ENCODE data around the gene WNK1.
"Not testable (repeated sequence)": the region's sequence is repeated elsewhere in the genome, so short reads cannot be mapped to it uniquely, and the experiment has no call there.

The WNK1 gene

GRCh38 chr12:751999-752694 lies at the start of gene WNK1:
Gene WNK1, plus strand, starts transcription at chr12:752579. Its CDS starts 987 bp downstream, at chr12:753566.
- DNase-seq: peak; percentile 80

GRCh38 chr12:704516-705242 lies 47.7 kb upstream of the WNK1 start:
- DNase-seq: no peak

GRCh38 chr12:708084-708483 lies 44.3 kb upstream of the WNK1 start:
- not testable (repeated sequence) for DNase-seq

GRCh38 chr12:709455-710020 lies 42.8 kb upstream of the WNK1 start:
- DNase-seq: no peak

- no peak for DNase-seq
Observed at GRCh38 chr12:712172-712863, 40.1 kb upstream of the WNK1 start.

- DNase-seq: no peak
Observed at GRCh38 chr12:713281-713875, 39.0 kb upstream of the WNK1 start.

GRCh38 chr12:716506-716905 lies 35.9 kb upstream of the WNK1 start:
- no peak for DNase-seq

- DNase-seq: no peak
Observed at GRCh38 chr12:718756-719102, 33.6 kb upstream of the WNK1 start.

- no peak for DNase-seq
Observed at GRCh38 chr12:720231-720941, 32.0 kb upstream of the WNK1 start.

GRCh38 chr12:724194-724855 lies 28.1 kb upstream of the WNK1 start:
- DNase-seq: no peak

GRCh38 chr12:725076-725475 lies 27.3 kb upstream of the WNK1 start:
- no peak for DNase-seq

GRCh38 chr12:726281-727140 lies 25.9 kb upstream of the WNK1 start:
- DNase-seq: no peak

- no peak for DNase-seq
Observed at GRCh38 chr12:727321-727720, 25.1 kb upstream of the WNK1 start.

GRCh38 chr12:728781-729180 lies 23.6 kb upstream of the WNK1 start:
- no peak for DNase-seq

- DNase-seq: no peak
Observed at GRCh38 chr12:729221-729620, 23.2 kb upstream of the WNK1 start.

- DNase-seq: no peak
Observed at GRCh38 chr12:730550-730949, 21.8 kb upstream of the WNK1 start.

- no peak for DNase-seq
Observed at GRCh38 chr12:737122-737739, 15.1 kb upstream of the WNK1 start.

GRCh38 chr12:738712-739111 lies 13.7 kb upstream of the WNK1 start:
- DNase-seq: no peak

GRCh38 chr12:739349-739748 lies 13.0 kb upstream of the WNK1 start:
- DNase-seq: no peak

- DNase-seq: no peak
Observed at GRCh38 chr12:740921-741320, 11.5 kb upstream of the WNK1 start.

Data from SHP77 treated with DMSO at 0.1 percent for 48 hours (cell line).